ENCODE measurements around the gene CCDC60.

CCDC60 gene

DNA sequence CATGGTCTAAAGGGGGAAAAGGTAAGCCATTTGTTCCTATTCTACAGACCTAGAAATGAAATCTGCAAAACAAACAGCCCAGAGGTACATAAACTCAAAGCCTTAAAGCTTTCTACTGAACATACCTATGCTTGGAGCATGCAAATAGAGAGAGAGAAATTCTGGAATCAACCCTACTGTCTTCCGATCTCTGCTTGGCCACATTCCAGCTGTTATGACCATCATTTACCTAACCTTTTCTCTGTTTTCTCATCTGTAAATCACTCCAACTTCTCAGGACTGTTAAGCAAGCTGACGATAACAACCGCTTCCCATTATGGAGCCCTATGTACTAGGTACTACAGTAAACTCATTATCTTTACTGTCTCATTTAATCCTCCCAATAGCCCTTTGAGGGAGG, 126.3 kb downstream of the CCDC60 start:
- H3K4me2 ChIP-seq (ENCODE audit: low read length), result no peak overlapping the region
- no peak for TF ChIP-seq EZH2phosphoT487 (IDR thresholded peaks at IDR 0.05; ENCODE audit: low read depth)
- no peak for TF ChIP-seq CTCF (IDR thresholded peaks at IDR 0.05; ENCODE audit: low read depth, low read length)
- no peaks in the 10 kb centered on the region for H3K27me3 ChIP-seq (ENCODE audit: low read depth, low read length)
- H3K9ac ChIP-seq (ENCODE audit: low read length), result no peak overlapping the region
- no peaks in the 10 kb centered on the region for H4K20me1 ChIP-seq (ENCODE audit: insufficient read depth, low read length)
- H3K79me2 ChIP-seq (ENCODE audit: low read length), result no peaks in the 10 kb centered on the region
- H3K27ac ChIP-seq (ENCODE audit: low read length), result no peak overlapping the region
- no peaks in the 10 kb centered on the region for H3K36me3 ChIP-seq (replicated peaks; ENCODE audit: low read depth, low read length)
- H3K4me1 ChIP-seq (ENCODE audit: low read length), result no peaks in the 10 kb centered on the region
- H3K4me3 ChIP-seq (ENCODE audit: low read length), result no peak overlapping the region
- no peaks in the 10 kb centered on the region for H3K9me3 ChIP-seq (ENCODE audit: insufficient read depth, low read length)
- no peak overlapping the region for H2AFZ ChIP-seq (ENCODE audit: low read depth, low read length)

DNA sequence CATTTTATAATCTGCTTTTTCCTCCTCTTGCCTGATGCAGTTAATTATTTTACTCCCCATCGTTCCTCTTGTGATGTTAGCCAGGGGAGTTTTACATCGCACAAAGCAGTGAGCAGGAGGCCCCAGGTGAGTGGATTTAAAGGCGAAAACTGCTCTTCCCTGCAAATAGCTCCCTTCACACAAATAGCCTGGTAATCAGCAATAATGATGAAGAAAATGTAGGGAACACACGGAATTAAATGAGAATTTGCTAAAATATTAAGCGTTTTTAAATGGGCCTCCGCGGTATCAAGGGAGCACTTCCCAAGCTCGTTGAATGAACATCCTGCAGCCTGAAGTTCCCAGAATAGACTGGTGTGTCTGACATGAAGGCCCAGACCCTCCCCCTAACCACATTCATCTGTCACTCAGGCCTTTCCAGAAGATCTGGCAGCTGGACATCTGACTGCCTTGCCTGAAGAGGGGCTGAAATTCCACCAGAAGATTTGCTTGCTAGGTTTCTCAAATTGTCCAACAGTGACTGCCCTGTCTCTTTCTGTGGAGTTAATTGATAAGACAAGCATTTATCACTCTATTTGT, 127.2 kb downstream of the CCDC60 start:
- TF ChIP-seq CTCF (IDR thresholded peaks at IDR 0.05; ENCODE audit: low read depth, low read length) (no peak), EZH2phosphoT487 (IDR thresholded peaks at IDR 0.05; ENCODE audit: low read depth) (no peak)
- H3K27me3 ChIP-seq (ENCODE audit: low read depth, low read length), result no peaks in the 10 kb centered on the region
- no peaks in the 10 kb centered on the region for H3K9me3 ChIP-seq (ENCODE audit: insufficient read depth, low read length)
- no peaks in the 10 kb centered on the region for H4K20me1 ChIP-seq (ENCODE audit: insufficient read depth, low read length)
- no peak overlapping the region for H3K27ac ChIP-seq (ENCODE audit: low read length)
- no peaks in the 10 kb centered on the region for H3K36me3 ChIP-seq (replicated peaks; ENCODE audit: low read depth, low read length)
- no peak overlapping the region for H3K4me2 ChIP-seq (ENCODE audit: low read length)
- no peak overlapping the region for H3K4me3 ChIP-seq (ENCODE audit: low read length)
- no peaks in the 10 kb centered on the region for H3K4me1 ChIP-seq (ENCODE audit: low read length)
- no peaks in the 10 kb centered on the region for H3K79me2 ChIP-seq (ENCODE audit: low read length)
- H2AFZ ChIP-seq (ENCODE audit: low read depth, low read length), result no peak overlapping the region
- no peak overlapping the region for H3K9ac ChIP-seq (ENCODE audit: low read length)

DNA sequence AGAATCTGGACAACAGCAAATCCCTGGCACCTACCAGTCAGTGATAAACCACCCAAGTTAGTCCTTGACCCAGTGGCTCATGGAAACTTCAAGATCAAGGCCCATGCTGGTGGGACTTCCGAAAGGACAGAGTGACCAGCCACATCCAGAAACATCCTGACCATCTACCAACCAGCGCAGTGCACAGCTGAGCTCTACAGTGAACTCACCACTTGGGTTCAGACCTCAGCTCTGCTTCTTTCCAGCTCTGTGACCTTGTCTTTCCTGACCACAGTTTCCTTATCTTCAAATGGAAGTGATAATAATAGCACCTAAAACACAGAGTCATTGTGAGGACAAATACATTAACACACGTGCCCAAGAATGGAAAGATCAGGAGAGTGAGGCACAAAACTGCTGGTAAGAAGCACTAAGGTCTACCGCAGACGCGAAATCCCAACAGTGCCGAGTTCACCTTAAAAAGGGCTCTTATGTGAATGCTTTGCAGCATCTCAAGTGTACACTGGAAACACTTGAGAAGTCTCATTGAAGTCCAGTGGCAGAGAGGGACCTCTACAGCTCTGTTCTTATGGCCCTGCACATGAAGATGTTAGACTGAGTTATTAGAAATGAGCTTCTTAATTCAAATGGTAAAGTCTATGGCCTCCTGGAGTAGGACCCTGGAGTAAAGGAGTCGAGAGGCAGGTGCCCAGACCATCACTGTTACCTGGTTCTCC, 128.8 kb downstream of the CCDC60 start:
- TF ChIP-seq EZH2phosphoT487 (IDR thresholded peaks at IDR 0.05; ENCODE audit: low read depth) (no peak), CTCF (IDR thresholded peaks at IDR 0.05; ENCODE audit: low read depth, low read length) (no peak)
- Histone ChIP-seq H3K4me1 (ENCODE audit: low read length) (no peaks in the 10 kb centered on the region), H3K27ac (ENCODE audit: low read length) (no peak overlapping the region), H3K27me3 (ENCODE audit: low read depth, low read length) (no peaks in the 10 kb centered on the region), H2AFZ (ENCODE audit: low read depth, low read length) (no peak overlapping the region), H3K79me2 (ENCODE audit: low read length) (no peaks in the 10 kb centered on the region), H4K20me1 (ENCODE audit: insufficient read depth, low read length) (no peaks in the 10 kb centered on the region), H3K36me3 (replicated peaks; ENCODE audit: low read depth, low read length) (no peaks in the 10 kb centered on the region), H3K9me3 (ENCODE audit: insufficient read depth, low read length) (no peaks in the 10 kb centered on the region), H3K4me2 (ENCODE audit: low read length) (no peak overlapping the region), H3K4me3 (ENCODE audit: low read length) (no peak overlapping the region), H3K9ac (ENCODE audit: low read length) (no peak overlapping the region)

- TF ChIP-seq CTCF (IDR thresholded peaks at IDR 0.05; ENCODE audit: low read depth, low read length) (no peak), EZH2phosphoT487 (IDR thresholded peaks at IDR 0.05; ENCODE audit: low read depth) (no peak)
- no peak overlapping the region for H2AFZ ChIP-seq (ENCODE audit: low read depth, low read length)
- no peak overlapping the region for H3K9ac ChIP-seq (ENCODE audit: low read length)
These were observed 133.8 kb downstream of the CCDC60 start for GRCh38 chr12:119468296-119468695.

More at GRCh38 chr12:119468296-119468695, 133.8 kb downstream of the CCDC60 start:
- H3K9me3 ChIP-seq (ENCODE audit: insufficient read depth, low read length), result no peaks in the 10 kb centered on the region
- no peaks in the 10 kb centered on the region for H4K20me1 ChIP-seq (ENCODE audit: insufficient read depth, low read length)
- no peaks in the 10 kb centered on the region for H3K27me3 ChIP-seq (ENCODE audit: low read depth, low read length)
- no peaks in the 10 kb centered on the region for H3K4me1 ChIP-seq (ENCODE audit: low read length)
- H3K27ac ChIP-seq (ENCODE audit: low read length), result no peak overlapping the region
- H3K36me3 ChIP-seq (replicated peaks; ENCODE audit: low read depth, low read length), result no peaks in the 10 kb centered on the region
- no peak overlapping the region for H3K4me2 ChIP-seq (ENCODE audit: low read length)
- H3K4me3 ChIP-seq (ENCODE audit: low read length), result no peak overlapping the region
- no peaks in the 10 kb centered on the region for H3K79me2 ChIP-seq (ENCODE audit: low read length)
